Measurements from ENCODE around the gene SYS1. TPM values are rescaled to one million over a fixed set of nuclear protein-coding genes. Genes with fewer than 3 reads are reported as not detected.

SYS1 gene
- total RNA-seq, 1 donor from 2014 or later = 16.6 TPM

DNA sequence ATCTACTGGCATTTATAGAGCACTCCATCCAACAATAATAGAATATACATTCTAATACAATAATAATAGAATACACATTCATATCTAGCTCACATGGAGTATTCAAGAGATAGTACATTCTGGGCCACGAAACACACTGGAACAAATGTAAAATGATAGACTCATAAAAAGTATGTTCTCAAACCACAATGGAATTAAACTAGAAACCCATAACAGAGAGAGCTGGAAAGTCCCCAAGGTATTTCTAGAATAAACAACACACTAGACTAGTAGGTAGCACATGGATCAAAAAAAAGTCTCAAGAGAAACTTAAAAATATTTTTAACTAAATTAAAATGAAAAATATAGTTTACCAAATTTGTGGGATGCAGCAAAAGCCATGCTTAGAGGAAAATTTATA is 24.3 kb downstream of the SYS1 start:
- DNase-seq (ENCODE audit: low read depth in 2 of 2) = no peak

DNA sequence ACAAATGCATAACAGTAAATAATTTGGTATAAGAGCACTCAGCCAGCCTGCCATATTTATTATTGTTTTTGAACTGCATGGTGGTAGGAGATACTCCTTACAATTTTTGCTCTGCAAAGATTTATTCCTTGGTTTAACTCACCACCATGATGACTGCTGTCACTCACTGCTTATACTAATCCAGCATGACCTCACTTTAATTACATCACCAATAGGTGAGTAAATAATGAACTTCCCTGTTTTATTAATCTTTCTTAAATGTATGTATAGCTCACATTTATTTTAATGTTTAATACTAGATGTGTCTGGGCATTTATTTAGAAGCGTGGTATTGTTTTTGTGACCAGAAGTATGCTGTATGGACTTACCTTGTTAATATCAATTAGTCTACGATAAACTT is 28.0 kb downstream of the SYS1 start:
- no peak for DNase-seq (ENCODE audit: low read depth in 2 of 2)

DNA sequence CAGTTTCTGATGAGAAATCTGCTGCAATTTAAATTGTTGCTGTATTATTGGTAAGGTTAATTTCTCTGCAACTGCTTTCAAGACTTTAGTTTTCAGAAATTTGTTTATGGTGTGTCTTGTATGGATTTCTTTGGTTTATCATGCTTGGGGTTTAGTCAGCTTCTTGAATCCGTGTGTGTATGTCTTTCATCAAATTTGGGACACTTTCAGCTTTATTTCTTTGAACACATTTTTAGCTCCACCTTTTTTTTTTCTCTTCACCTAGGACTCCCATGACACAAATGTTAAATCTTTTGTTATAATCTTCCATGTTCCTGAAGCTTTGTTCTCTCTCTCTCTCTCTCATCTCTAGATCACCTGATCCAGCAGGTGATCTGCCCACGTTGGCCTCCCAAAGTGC is 28.6 kb downstream of the SYS1 start:
- no peak for DNase-seq (ENCODE audit: low read depth in 2 of 2)

DNA sequence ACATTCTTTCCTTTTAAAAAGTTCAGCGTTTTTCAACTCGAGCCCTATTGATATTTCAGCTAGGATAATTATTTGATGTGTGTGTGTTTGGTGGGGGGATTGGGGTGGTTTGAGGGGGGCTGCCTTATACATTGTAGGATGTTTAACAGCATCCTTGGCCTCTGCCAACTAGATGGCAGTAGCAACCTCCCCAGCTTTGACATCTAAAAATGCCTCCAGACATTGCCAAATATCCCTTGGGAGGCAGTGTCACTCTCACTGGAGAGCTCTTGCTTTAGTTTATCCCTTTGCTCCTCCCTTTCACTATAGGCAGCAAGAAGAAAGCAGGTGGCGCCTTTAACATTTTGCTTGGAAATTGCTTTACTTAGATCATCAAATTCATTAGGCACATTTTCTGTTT is 29.8 kb downstream of the SYS1 start:
- DNase-seq (ENCODE audit: low read depth in 2 of 2) = no peak

- no peak for DNase-seq (ENCODE audit: low read depth in 2 of 2)
These were observed 31.5 kb downstream of the SYS1 start for GRCh38 chr20:45394221-45395113.

DNA sequence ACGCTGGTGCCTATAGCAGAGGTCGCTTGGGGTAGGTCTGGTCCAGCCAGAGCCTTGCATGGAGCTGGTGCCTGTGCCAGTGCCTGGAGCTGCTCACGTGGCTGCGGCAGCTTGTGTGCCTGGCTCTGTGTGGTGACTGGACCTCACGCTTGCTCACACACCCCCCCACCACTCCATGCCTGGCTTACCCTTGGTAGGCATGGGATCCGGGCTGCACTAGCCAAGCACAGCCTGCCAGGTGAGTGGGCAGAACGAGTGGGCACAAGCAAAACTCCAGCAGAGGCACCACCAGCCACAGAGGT is 32.1 kb downstream of the SYS1 start:
- DNase-seq (ENCODE audit: low read depth in 2 of 2) = no peak

GRCh38 chr20:45399018-45399417 is 36.1 kb downstream of the SYS1 start:
- no peak for DNase-seq (ENCODE audit: low read depth in 2 of 2)

- no peak for DNase-seq (ENCODE audit: low read depth in 2 of 2)
These were observed 37.5 kb downstream of the SYS1 start for GRCh38 chr20:45400346-45401031.

DNA sequence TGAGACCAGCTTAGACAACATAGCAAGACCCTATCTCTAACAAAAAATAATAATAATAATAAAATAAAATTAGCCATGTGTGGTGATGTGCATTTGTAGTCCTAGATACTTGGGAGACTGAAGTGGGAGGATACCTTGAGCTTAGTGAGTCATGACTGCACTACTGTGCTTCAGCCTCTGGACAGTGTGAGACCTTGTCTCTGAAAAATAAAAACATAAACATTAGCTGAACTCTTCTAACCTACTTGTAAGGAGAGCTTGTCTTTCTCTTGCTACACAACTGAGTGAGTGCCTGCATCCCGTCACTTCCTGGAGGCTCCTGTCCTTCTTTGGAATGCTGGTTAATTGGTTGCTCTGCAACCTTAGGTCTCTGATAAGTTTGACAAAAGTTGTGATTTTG is 40.0 kb downstream of the SYS1 start:
- no peak for DNase-seq (ENCODE audit: low read depth in 2 of 2)

DNA sequence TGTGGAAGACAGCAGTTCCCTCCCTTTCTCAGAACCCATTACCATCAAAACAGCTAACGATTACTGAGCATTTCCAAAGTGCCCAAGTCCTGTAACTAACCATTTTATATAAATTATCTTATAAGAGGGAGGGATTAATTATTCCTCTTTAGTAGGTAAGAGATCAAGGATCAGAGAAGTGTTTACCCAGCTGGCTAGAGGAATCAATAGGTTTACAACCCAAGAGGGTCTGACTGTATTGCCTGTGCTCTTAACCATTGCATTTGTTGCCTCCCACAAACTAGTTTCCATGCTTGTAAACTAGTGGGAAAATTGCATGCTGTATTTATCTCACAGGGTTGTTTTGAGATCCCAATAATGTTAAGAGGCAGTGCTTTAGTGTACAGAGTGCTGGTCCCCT is 41.5 kb downstream of the SYS1 start:
- no peak for DNase-seq (ENCODE audit: low read depth in 2 of 2)

- peak in 1 of 2 donors; percentile 22 for DNase-seq (ENCODE audit: low read depth in 2 of 2)
These were observed 42.8 kb downstream of the SYS1 start for GRCh38 chr20:45405571-45406259.

DNA sequence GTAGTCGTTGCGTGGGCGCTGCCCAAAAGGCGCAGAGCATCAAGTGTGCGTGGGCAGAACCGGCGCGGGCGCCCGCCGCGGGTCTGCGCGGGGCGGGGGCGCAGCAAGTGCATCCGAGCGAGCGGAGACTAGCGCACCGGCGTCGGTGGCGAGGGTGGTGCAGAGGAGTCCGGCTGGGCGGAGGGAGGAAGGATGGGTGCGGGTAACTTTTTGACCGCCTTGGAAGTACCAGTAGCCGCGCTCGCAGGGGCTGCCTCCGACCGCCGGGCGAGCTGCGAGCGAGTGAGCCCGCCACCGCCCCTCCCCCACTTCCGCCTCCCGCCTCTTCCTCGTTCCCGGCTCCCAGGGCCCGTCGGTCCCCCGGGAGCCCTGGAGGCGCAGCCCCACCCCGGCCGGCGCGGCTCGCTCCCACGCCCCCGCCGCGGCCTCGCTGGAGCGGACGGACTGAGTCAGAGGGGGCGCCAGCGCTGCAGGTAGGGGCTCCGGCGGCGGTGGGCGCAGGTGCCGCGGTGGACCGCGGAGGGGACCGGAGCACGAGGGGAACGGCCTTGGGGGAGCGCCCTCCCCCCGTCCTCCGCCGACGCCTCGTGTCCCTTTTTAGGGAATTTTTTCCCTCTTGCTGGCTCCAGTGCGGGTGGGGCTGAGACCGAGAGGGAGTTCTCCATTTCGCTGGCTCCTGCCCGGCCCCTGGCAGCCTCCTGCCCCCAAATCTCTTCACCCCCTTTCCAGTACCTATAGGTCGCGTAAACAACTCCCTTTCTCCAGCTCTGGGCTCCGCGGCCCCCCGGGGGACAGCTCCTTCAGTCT is 43.5 kb downstream of the SYS1 start:
- DNase-seq (ENCODE audit: low read depth in 2 of 2) = peak in 1 of 2 donors; percentile 66

DNA sequence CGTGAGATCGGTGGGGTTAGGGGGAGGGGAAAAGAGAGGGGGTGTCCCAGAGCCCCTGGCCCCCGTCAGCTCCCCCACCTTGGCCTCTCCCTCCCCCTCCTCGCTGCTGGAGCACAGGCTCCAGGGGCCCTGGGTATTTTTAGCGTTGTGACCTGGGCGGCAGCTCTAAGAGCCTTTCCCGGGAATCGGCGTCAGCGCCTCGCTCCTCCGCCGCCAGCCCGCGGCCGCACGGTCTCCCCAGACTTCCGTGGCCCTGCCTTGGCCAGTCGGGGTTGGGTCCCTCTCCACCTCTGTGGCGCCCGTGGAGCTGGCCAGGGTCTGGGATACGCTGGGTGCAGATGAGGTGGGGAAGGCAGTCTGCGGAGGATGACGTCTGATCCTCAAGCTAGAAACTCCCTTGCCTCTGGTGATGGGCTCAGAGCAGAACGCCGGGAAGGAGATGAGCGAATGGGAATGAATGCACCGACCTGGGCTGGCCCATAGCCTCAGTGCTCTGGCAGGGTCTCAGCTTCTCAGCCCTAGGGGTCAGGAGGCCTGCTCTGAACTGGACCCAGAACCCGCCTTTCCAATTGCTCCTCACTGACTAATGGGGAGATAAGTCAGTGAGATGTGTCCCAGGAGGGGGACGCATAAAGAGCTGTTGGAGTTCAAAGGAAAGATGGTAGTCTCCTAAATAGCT is 44.2 kb downstream of the SYS1 start:
- DNase-seq (ENCODE audit: low read depth in 2 of 2) = peak in 1 of 2 donors; percentile 17

DNA sequence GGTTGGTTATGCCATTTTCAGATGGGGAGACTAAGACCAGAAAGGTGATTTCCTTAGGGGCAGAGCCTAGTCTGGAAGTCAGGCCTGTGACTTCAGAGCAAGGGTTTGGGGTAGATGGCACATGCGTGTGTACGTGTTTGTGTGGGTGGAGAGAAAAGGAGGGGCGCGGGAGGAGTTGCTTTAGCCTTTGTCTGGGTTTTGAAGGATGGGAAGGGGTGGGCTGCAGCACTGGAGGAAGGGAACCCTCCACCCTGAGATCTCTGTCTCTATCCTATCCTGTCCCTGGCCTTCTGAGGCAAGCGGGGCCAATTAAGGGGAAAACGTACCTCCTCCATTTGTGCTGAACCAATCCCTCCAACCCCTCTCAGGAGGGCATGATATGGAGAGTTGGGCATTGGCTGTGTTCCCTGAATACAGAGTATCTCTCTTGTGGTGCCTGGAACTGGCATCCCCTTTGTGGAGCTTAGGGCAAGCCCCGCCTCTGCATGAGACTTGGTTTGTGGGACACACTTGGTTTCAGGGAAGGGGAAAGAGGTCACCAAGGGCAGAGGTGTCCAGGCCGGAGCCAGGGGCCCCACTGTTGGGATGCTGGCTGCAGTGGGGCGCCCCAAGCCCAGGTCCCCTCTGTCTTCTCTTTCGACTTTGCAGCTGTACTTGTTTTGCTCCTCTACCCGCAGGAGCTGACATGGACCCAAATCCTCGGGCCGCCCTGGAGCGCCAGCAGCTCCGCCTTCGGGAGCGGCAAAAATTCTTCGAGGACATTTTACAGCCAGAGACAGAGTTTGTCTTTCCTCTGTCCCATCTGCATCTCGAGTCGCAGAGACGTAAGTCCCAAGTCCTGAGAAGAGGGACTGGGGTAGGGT is 45.1 kb downstream of the SYS1 start, which contains the start of gene DBNDD2:
TSS of gene DBNDD2 (plus strand) at position 507 of the 863 bp plus-strand sequence. CDS start at position 686, 179 bp downstream.
- DNase-seq (ENCODE audit: low read depth in 2 of 2) = no peak

- DNase-seq (ENCODE audit: low read depth in 2 of 2) = no peak
These were observed 45.8 kb downstream of the SYS1 start for GRCh38 chr20:45408646-45409213.

DNA sequence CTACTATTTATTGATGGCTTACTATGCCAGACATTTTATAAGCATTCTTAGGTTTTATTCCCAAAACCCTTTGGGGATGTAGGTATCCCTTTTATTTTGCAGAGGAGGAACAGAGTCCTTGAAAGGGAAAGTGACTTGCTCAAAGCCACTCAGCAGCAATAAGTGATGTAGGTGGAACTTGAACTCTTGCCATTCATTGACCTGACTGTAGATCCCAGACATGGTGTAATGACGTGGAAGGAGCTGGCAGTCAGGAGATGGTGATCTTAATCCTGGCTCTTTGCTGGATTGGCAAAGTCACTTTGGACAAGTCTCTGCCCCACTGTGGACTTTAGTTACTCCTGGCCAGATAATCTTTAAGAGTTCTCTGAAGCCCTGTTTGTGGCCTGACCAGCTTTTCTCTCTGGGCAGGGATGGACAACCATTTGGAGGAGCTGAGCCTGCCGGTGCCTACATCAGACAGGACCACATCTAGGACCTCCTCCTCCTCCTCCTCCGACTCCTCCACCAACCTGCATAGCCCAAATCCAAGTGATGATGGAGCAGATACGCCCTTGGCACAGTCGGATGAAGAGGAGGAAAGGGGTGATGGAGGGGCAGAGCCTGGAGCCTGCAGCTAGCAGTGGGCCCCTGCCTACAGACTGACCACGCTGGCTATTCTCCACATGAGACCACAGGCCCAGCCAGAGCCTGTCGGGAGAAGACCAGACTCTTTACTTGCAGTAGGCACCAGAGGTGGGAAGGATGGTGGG is 46.7 kb downstream of the SYS1 start:
- no peak for DNase-seq (ENCODE audit: low read depth in 2 of 2)

DNA sequence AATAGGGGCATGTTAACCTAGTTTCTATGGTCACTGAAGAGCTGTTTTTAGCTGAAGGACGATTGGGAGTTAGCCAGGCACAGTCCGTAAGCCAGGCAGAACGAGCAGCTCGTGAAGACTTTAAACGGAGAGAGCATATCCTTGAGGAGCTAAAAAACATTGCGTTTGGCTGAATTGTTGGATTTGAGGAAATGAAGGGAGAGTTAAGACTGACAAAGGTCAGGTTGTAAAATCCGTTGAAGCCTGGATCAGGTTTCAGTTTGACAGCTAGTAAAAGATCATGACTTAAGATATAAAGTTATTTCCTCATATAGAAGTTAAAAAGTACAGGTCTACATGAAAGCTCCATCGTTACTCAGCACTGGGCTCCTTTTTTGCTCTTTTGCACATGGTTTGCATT is 47.9 kb downstream of the SYS1 start:
- no peak for DNase-seq (ENCODE audit: low read depth in 2 of 2)

DNA sequence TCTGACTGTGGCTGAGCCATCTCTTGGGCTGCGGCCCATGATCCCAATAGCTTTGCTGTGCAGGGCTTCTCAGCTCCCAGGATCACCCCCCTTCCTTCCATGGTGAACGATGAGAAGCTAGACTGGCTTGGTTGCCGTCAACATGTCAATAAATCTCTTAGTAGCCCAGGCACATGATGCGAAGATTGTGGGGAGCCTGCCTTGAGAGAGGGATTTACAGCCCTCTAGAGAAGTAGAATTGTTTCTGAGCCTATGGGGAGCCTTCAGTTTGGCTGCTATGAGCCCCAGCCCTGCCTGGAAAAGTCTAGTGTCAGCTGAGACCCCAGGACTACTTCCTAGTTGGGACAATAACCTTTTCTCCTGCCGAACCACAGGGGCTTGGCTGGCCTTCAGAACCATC is 49.7 kb downstream of the SYS1 start:
- no peak for DNase-seq (ENCODE audit: low read depth in 2 of 2)

- no peak for DNase-seq (ENCODE audit: low read depth in 2 of 2)
These were observed 50.5 kb downstream of the SYS1 start for GRCh38 chr20:45413479-45413878.

Data from dermis microvascular lymphatic vessel endothelial cell (primary cell).